ENCODE measurements around the gene PTN. TPM values are rescaled to one million over a fixed set of nuclear protein-coding genes. Genes with fewer than 3 reads are reported as not detected.

PTN gene
- total and polyA plus RNA-seq, 2 donors (not counting 1 experiment from before 2014, with no cell fraction given): 30.2 to 115 TPM

DNA sequence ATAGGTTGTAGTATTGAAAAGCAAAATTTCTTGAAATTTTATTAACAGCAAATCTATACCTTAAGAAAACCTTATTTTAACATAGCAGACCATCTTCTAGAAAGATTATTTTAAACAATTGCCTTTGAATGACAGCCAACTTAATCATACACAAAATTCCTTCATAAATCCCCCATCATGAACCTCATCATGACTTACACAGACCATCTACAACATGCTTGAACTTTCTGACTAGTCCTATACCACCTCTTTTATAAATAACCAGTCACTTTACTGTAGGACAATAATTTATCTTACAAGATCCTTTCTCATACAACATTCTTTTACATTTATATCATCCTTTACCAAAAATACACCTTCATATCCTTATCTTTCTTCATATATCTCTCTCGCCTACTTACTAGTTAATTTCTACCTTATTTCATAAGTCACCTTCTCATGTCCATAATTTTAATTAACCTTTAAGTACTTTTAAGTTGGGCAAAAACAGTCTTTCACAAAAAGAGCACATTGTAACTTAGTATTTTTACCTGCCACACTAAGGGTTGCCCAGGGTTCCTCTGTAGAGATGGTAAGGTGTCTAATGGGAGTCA, 16.6 kb upstream of the PTN start:
- TF ChIP-seq EZH2 (IDR thresholded peaks at IDR 0.05; ENCODE audit: low read length, missing control alignments): no peak
- TF ChIP-seq, protein P1, sequence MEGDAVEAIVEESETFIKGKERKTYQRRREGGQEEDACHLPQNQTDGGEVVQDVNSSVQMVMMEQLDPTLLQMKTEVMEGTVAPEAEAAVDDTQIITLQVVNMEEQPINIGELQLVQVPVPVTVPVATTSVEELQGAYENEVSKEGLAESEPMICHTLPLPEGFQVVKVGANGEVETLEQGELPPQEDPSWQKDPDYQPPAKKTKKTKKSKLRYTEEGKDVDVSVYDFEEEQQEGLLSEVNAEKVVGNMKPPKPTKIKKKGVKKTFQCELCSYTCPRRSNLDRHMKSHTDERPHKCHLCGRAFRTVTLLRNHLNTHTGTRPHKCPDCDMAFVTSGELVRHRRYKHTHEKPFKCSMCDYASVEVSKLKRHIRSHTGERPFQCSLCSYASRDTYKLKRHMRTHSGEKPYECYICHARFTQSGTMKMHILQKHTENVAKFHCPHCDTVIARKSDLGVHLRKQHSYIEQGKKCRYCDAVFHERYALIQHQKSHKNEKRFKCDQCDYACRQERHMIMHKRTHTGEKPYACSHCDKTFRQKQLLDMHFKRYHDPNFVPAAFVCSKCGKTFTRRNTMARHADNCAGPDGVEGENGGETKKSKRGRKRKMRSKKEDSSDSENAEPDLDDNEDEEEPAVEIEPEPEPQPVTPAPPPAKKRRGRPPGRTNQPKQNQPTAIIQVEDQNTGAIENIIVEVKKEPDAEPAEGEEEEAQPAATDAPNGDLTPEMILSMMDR (conservative IDR thresholded peaks at IDR 0.05 in 1 of 2, IDR thresholded peaks at IDR 0.05 in 1 of 2; ENCODE audit: low read depth in 1 of 2, low read length in 2 of 2): no peak
- Histone ChIP-seq H3K79me2 (ENCODE audit: control insufficient read depth, insufficient read depth, low read length) (no peaks in the 10 kb centered on the region), H3K36me3 (ENCODE audit: control insufficient read depth, insufficient read depth, low read length) (no peaks in the 10 kb centered on the region), H3K4me3 (replicated peaks in 1 of 4; ENCODE audit: control extremely low read depth in 1 of 4, insufficient read depth in 1 of 4, low read depth in 3 of 4, low read length in 4 of 4) (no peak overlapping the region), H3K4me1 (ENCODE audit: control insufficient read depth, extremely low read depth, insufficient read depth, low read length) (no peaks in the 10 kb centered on the region), H3K9ac (ENCODE audit: insufficient read depth, low read length) (no peak overlapping the region), H3K27me3 (ENCODE audit: control insufficient read depth, insufficient read depth, low read length) (no peaks in the 10 kb centered on the region), H3K27ac (ENCODE audit: insufficient read depth, low read length) (no peak overlapping the region), H3K4me2 (ENCODE audit: extremely low read depth, insufficient read depth, low read length) (no peak overlapping the region), H3K9me3 (ENCODE audit: control insufficient read depth, insufficient read depth, low read depth, low read length) (no peaks in the 10 kb centered on the region), H4K20me1 (ENCODE audit: control insufficient read depth, extremely low read depth, insufficient read depth, low read length) (no peaks in the 10 kb centered on the region), H2AFZ (ENCODE audit: low read length) (no peak overlapping the region)
- DNase-seq (ENCODE audit: low read depth in 2 of 2): peak in 1 of 2 donors; percentile 12

DNA sequence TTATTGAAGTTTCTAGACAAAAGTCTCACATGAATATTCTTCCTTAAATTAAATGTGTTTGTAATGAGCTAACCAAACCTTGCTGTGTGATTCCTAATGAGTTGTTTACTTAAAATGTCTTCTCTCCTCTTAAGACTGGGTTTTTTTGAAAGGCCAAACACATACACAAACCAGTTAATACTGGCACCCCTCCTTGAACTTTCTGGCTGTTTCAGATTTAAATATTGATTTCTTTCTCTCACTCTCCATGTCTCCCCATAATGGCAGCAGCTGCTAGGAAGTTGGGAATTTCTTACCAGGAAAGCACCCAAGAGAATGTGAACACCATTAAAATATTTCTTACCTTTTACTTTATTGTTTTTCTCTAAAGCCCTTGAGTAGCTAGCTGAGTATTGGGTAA, 11.4 kb upstream of the PTN start:
- Histone ChIP-seq H2AFZ (ENCODE audit: low read length) (no peak overlapping the region), H3K36me3 (ENCODE audit: control insufficient read depth, insufficient read depth, low read length) (no peaks in the 10 kb centered on the region), H3K27ac (ENCODE audit: insufficient read depth, low read length) (no peak overlapping the region), H4K20me1 (ENCODE audit: control insufficient read depth, extremely low read depth, insufficient read depth, low read length) (no peaks in the 10 kb centered on the region), H3K4me1 (ENCODE audit: control insufficient read depth, extremely low read depth, insufficient read depth, low read length) (no peaks in the 10 kb centered on the region), H3K4me3 (replicated peaks in 1 of 4; ENCODE audit: control extremely low read depth in 1 of 4, insufficient read depth in 1 of 4, low read depth in 3 of 4, low read length in 4 of 4) (no peak overlapping the region), H3K27me3 (ENCODE audit: control insufficient read depth, insufficient read depth, low read length) (no peaks in the 10 kb centered on the region), H3K9ac (ENCODE audit: insufficient read depth, low read length) (no peak overlapping the region), H3K4me2 (ENCODE audit: extremely low read depth, insufficient read depth, low read length) (no peak overlapping the region), H3K79me2 (ENCODE audit: control insufficient read depth, insufficient read depth, low read length) (no peaks in the 10 kb centered on the region), H3K9me3 (ENCODE audit: control insufficient read depth, insufficient read depth, low read depth, low read length) (no peaks in the 10 kb centered on the region)
- TF ChIP-seq, protein P1 (conservative IDR thresholded peaks at IDR 0.05 in 1 of 2, IDR thresholded peaks at IDR 0.05 in 1 of 2; ENCODE audit: low read depth in 1 of 2, low read length in 2 of 2): no peak
- TF ChIP-seq EZH2 (IDR thresholded peaks at IDR 0.05; ENCODE audit: low read length, missing control alignments): no peak
- DNase-seq (ENCODE audit: low read depth in 2 of 2): no peak

DNA sequence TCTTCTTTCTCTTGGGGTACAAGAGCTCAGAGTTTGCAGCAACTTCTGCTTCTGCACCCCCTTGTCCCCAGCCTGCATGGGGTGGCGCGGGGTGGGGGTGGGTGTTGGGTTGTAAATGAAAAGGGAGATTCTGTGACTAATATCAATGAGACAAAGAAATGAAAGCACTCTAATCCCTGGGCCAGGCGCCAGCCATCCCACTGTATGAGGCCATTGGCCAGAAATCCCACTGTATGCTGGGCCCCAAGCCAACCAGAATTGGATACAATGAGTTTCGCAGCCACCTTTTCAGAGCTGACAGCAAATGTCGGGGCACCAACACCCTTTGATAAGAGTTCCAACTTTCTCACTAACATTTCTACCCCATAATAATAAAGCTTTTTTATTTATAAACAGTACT, 10.9 kb upstream of the PTN start:
- no peaks in the 10 kb centered on the region for H3K27me3 ChIP-seq (ENCODE audit: control insufficient read depth, insufficient read depth, low read length)
- no peaks in the 10 kb centered on the region for H3K36me3 ChIP-seq (ENCODE audit: control insufficient read depth, insufficient read depth, low read length)
- H3K4me3 ChIP-seq (replicated peaks in 1 of 4; ENCODE audit: control extremely low read depth in 1 of 4, insufficient read depth in 1 of 4, low read depth in 3 of 4, low read length in 4 of 4): no peak overlapping the region
- H4K20me1 ChIP-seq (ENCODE audit: control insufficient read depth, extremely low read depth, insufficient read depth, low read length): no peaks in the 10 kb centered on the region
- DNase-seq (ENCODE audit: low read depth in 2 of 2): peak; percentile 55 to 72
- H3K9me3 ChIP-seq (ENCODE audit: control insufficient read depth, insufficient read depth, low read depth, low read length): no peaks in the 10 kb centered on the region
- no peak overlapping the region for H3K27ac ChIP-seq (ENCODE audit: insufficient read depth, low read length)
- TF ChIP-seq EZH2 (IDR thresholded peaks at IDR 0.05; ENCODE audit: low read length, missing control alignments): no peak
- TF ChIP-seq, protein P1 (conservative IDR thresholded peaks at IDR 0.05 in 1 of 2, IDR thresholded peaks at IDR 0.05 in 1 of 2; ENCODE audit: low read depth in 1 of 2, low read length in 2 of 2): no peak
- no peak overlapping the region for H3K4me2 ChIP-seq (ENCODE audit: extremely low read depth, insufficient read depth, low read length)
- H3K4me1 ChIP-seq (ENCODE audit: control insufficient read depth, extremely low read depth, insufficient read depth, low read length): no peaks in the 10 kb centered on the region
- no peaks in the 10 kb centered on the region for H3K79me2 ChIP-seq (ENCODE audit: control insufficient read depth, insufficient read depth, low read length)
- no peak overlapping the region for H3K9ac ChIP-seq (ENCODE audit: insufficient read depth, low read length)
- peak overlapping the region; percentile 20 for H2AFZ ChIP-seq (ENCODE audit: low read length)
